ENCODE data around the gene ITIH3. TPM values are rescaled to one million over a fixed set of nuclear protein-coding genes. Genes with fewer than 3 reads are reported as not detected.

ITIH3 gene
- total RNA-seq, 1 donor from 2014 or later, result not detected

DNA sequence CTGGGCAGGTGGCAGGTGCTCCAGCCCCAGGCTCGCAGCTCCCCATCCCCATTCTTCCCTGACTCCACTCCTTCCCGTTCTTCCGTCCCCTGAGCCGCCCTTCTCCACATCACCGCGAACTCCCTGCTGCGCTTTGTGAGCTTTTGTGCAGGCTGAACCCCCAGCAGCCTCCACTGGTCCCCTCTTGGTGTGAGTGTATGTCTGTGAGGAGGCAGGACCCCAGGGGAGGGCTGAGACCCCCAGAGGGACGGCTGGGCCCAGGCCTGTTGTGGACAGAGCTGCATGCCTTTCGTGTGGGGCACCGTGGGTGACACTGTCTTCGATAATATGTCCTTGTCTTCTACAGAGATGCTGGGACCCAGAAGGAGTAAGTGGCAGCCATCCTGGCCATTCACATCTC lies 7.3 kb upstream of the ITIH3 start:
- TF ChIP-seq, protein P1, sequence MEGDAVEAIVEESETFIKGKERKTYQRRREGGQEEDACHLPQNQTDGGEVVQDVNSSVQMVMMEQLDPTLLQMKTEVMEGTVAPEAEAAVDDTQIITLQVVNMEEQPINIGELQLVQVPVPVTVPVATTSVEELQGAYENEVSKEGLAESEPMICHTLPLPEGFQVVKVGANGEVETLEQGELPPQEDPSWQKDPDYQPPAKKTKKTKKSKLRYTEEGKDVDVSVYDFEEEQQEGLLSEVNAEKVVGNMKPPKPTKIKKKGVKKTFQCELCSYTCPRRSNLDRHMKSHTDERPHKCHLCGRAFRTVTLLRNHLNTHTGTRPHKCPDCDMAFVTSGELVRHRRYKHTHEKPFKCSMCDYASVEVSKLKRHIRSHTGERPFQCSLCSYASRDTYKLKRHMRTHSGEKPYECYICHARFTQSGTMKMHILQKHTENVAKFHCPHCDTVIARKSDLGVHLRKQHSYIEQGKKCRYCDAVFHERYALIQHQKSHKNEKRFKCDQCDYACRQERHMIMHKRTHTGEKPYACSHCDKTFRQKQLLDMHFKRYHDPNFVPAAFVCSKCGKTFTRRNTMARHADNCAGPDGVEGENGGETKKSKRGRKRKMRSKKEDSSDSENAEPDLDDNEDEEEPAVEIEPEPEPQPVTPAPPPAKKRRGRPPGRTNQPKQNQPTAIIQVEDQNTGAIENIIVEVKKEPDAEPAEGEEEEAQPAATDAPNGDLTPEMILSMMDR (conservative IDR thresholded peaks at IDR 0.05; ENCODE audit: low read depth, low read length), result no peak
- DNase-seq (ENCODE audit: low read depth), result no peak
- H3K4me3 ChIP-seq (ENCODE audit: low read depth, low read length), result no peak overlapping the region

DNA sequence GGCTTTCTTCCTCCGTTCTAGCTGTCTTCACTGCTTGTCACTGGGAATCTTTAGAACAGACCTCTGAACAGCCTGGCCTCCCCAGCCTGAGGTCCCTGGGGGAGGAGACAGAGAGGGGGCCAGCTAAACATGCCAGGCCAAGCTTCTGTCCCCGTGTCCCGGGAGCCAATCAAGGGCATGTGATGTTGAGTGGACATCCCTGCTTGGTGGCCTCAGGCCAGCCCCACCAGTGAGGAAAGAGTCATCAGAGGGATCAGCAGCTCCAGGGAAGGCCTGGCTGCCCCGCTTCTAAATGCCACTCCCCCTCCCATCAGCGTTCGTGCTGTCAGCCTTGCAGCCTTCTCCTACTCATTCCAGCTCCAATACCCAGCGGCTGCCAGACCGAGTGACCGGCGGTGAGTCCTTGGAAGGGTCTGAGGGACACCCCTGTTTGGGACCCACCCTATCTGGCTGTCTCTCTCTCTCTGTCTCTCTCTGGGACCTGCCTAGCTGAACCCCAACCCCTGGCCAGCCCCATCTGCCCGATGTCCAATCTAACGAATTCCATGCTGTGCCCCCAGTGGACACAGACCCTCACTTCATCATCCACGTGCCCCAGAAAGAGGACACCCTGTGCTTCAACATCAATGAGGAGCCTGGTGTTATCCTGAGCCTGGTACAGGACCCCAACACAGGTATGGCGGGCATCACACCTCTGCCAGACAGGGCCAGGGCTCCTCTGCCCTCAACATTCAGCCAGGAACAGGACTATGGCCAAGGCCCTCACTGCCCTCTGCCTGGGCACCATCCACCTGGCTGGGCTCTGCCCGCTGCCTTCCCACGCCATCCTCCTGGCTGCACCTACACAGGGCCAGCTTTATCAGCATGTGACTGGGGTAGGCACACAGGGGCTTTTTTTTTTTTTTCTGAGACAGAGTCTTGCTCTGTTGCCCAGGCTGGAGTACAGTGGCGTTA lies 6.6 kb upstream of the ITIH3 start:
- TF ChIP-seq, protein P1 (conservative IDR thresholded peaks at IDR 0.05; ENCODE audit: low read depth, low read length), result no peak
- no peak overlapping the region for H3K4me3 ChIP-seq (ENCODE audit: low read depth, low read length)

DNA sequence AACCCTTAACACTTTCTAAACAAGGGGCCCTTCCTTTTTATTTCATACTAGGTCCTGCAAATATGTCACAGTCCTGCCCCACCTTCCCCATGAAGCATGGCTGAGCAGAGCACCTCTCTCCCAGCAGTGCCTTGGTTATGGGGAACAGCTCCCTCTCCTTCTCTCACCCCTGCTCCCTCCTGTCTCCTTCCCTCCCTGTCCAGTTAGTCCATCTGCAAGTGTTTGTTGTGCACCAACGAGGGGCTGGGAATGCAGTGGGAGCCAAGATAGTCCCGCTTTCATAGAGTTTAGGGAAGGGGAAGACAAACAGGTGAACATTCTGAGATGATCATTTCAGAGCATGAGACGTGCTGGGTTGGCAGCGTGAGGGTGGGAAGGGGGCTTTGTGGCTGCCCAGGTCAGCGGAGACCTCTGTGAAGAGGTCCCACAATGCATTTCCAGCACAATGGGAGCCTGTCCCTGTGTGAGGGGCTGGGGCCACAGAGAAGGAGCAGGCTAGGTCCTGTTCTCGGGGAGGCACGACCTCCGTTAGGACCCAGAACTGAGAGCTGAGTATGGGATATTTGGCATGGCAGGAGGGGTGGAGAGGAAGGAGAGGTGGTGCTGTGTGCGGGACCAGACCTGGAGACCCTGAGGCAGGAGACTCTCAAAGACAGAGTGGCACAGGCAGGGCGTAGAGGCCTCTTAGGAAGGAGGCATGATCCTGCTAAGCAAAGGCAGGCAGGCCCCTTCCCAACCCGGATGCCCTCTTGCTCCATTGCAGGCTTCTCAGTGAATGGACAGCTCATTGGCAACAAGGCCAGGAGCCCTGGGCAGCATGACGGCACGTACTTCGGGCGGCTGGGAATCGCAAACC lies 5.5 kb upstream of the ITIH3 start:
- TF ChIP-seq, protein P1 (conservative IDR thresholded peaks at IDR 0.05; ENCODE audit: low read depth, low read length), result no peak
- H3K4me3 ChIP-seq (ENCODE audit: low read depth, low read length), result no peak overlapping the region
- DNase-seq (ENCODE audit: low read depth), result no peak

More for the DNA sequence above, 6.6 kb upstream of the ITIH3 start:
- no peak for DNase-seq (ENCODE audit: low read depth)

DNA sequence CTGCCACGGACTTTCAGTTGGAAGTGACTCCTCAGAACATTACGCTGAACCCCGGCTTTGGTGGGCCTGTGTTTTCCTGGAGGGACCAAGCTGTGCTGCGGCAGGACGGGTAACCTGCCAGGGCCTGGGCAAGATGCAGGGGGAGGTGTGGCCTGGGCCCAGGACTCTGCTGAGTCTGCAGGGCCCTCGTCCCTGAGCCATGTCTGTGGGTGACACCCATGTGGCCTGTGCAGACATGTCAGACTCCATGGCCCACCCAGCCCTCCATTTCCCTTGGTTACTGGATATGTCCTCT lies 4.9 kb upstream of the ITIH3 start:
- DNase-seq (ENCODE audit: low read depth), result no peak
- TF ChIP-seq, protein P1 (conservative IDR thresholded peaks at IDR 0.05; ENCODE audit: low read depth, low read length), result no peak
- no peak overlapping the region for H3K4me3 ChIP-seq (ENCODE audit: low read depth, low read length)

DNA sequence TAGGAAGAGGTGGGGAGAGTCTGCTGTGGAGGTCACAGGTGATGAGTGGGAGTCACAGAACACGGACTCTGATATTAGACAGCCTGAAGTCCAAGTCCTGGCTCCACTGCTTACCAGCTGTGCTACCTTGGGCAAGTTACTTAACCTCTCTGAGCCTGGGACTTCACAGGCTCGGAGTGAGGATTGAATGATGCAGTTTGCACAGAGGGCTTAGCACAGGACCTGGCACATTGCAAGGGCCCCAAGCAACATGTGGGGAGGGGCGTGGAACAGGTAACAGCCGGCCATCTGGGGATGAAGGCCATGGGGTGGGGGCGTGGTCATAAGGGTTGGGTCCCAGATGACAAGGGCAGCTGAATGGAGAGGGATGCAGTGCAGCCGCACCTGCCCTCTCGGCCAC lies 4.3 kb upstream of the ITIH3 start:
- H3K4me3 ChIP-seq (ENCODE audit: low read depth, low read length), result no peak overlapping the region
- TF ChIP-seq, protein P1 (conservative IDR thresholded peaks at IDR 0.05; ENCODE audit: low read depth, low read length), result no peak
- no peak for DNase-seq (ENCODE audit: low read depth)

DNA sequence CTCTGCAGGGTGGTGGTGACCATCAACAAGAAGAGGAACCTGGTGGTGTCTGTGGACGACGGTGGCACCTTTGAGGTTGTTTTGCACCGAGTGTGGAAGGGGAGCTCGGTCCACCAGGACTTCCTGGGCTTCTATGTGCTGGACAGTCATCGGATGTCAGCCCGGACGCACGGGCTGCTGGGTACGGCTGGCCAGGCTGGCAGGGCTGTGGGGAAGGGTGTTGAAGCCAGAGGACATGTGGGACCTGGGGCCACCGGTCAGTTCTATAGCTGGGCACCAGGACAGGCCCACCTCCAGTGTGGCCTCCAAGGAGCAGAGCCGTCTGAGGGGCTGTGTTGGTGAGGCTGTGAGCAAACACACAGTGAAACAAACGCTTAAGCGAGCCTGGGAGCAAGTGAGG lies 3.9 kb upstream of the ITIH3 start:
- H3K4me3 ChIP-seq (ENCODE audit: low read depth, low read length), result no peak overlapping the region
- DNase-seq (ENCODE audit: low read depth), result no peak
- TF ChIP-seq, protein P1 (conservative IDR thresholded peaks at IDR 0.05; ENCODE audit: low read depth, low read length), result no peak
